ENCODE results near the gene HAP1. TPM values are rescaled to one million over a fixed set of nuclear protein-coding genes. Genes with fewer than 3 reads are reported as not detected.
A peak's percentile ranks its signal among the peaks of the same experiment; 100 is the strongest.

The HAP1 gene
- total RNA-seq (2021; fragmentation: NEBNext Ultra II Directional; extraction: Animal tissue kit (Norgen Biotek cat#: 25700)) (3.6 and 3.8 TPM in 2 replicates), polyA plus RNA-seq (2011; rRNA removed) (2.3 and 3.4 TPM in 2 replicates), polyA minus RNA-seq (2011; rRNA and poly(A)+ RNA removed) (0.80 and 1.3 TPM in 2 replicates)
- 2.9 TPM for polyA plus RNA-seq (2011; cell fraction: cytosol; rRNA removed)
- 10.6 TPM for polyA plus RNA-seq (2011; cell fraction: nucleus; rRNA removed)
- polyA plus RNA-seq (2012, experiment 1 of 2) = 2.4 to 3.6 TPM (median 2.8 TPM) in 4 replicates
- 1.9 TPM for polyA plus RNA-seq (2012, experiment 2 of 2)
- polyA plus RNA-seq (2013, experiment 1 of 2) = 1.8 TPM
- 1.5 TPM for polyA plus RNA-seq (2013, experiment 2 of 2)
- polyA minus RNA-seq (2011; cell fraction: cytosol; rRNA and poly(A)+ RNA removed) = 0.66 TPM
- 2.6 TPM for polyA minus RNA-seq (2011; cell fraction: nucleus; rRNA and poly(A)+ RNA removed)
- long read RNA-seq, experiment 1, partial matches to known transcripts = 0 of 5 reads
- long read RNA-seq, experiment 1, other reads (novel, unspliced or antisense) = 5 of 5 reads
- long read RNA-seq, experiment 2, partial matches to known transcripts = 0 of 1 reads
- long read RNA-seq, experiment 2, other reads (novel, unspliced or antisense) = 1 of 1 reads

- FAIRE-seq (no peak), DNase-seq (ENCODE audit: low read depth in 1 of 2, low spot score in 2 of 2) (peak; percentile 33 to 93)
- peak within 1 kb of the TSS; percentile 89 to 90 for H3K4me2 ChIP-seq (ENCODE audit: insufficient read depth in 1 of 2, low read depth in 2 of 2, low read length in 2 of 2)
- CTCF ChIA-PET (ENCODE audit: partially characterized antibody) = interaction anchor here (1.1 to 2.7 kb wide), 3 partner anchors 10 to 131 kb away, joined by 3 to 10 read pairs (median 4); partner anchors contain the start of gene KLHL11
- H3K4ac ChIP-seq (replicated peaks; ENCODE audit: insufficient read length, low read depth, low read length) = peak within 1 kb of the TSS; percentile 90
- H3K4me1 ChIP-seq (replicated peaks in 1 of 4; ENCODE audit: control insufficient read depth in 3 of 4, insufficient read depth in 4 of 4, low read length in 3 of 4) = peaks cover 0 to 11% (median 7%) of the 10 kb centered on the region in 4 experiments; a peak in 6 of 7 replicates
- POLR2A ChIA-PET (ENCODE audit: partially characterized antibody) = interaction anchor here (0.6 to 18.3 kb wide), 41 partner anchors 9 to 286 kb away, joined by 3 to 215 read pairs (median 5); partner anchors contain the start of genes ACLY, EIF1, FKBP10 and JUP
- peak within 1 kb of the TSS; percentile 92; the same call in 1 of the 2 replicates for H2BK20ac ChIP-seq (ENCODE audit: low read length)
- H4K5ac ChIP-seq (ENCODE audit: insufficient read length, low read depth, low read length) = peak within 1 kb of the TSS; percentile 93
- no peaks in the 10 kb centered on the region for H3K36me3 ChIP-seq (ENCODE audit: control insufficient read depth in 2 of 4, insufficient read depth in 4 of 4, low read length in 3 of 4)
- H2BK12ac ChIP-seq (ENCODE audit: low read depth, low read length) = peak within 1 kb of the TSS; percentile 95
- H3K4me3 ChIP-seq (ENCODE audit: extremely low read depth in 1 of 4, insufficient read depth in 2 of 4, low read depth in 3 of 4, low read length in 4 of 4) = peak within 1 kb of the TSS; percentile 47 to 66 (median 58)
- no peak within 1 kb of the TSS for H3K14ac ChIP-seq (ENCODE audit: insufficient read length)
- peak within 1 kb of the TSS; percentile 99 for H4K8ac ChIP-seq (ENCODE audit: extremely low read depth, insufficient read depth, low read length)
- peak within 1 kb of the TSS; percentile 96 for H3K56ac ChIP-seq (replicated peaks; ENCODE audit: insufficient read length, low read depth, low read length)
- no peak within 1 kb of the TSS for H3K23ac ChIP-seq (ENCODE audit: insufficient read length)
- peak within 1 kb of the TSS; percentile 93 for H2BK120ac ChIP-seq (replicated peaks; ENCODE audit: low read depth, low read length)
- H3K18ac ChIP-seq (ENCODE audit: extremely low read depth, low read length) = peak within 1 kb of the TSS; percentile 91
- peaks cover 5% of the 10 kb centered on the region in 2 experiments for H4K20me1 ChIP-seq (replicated peaks in 1 of 2; ENCODE audit: control insufficient read depth in 1 of 2, insufficient read depth in 2 of 2, low read length in 2 of 2)
- no peaks in the 10 kb centered on the region for H3K79me1 ChIP-seq (ENCODE audit: low read depth, low read length)
- H3K27me3 ChIP-seq (replicated peaks in 1 of 4; ENCODE audit: control insufficient read depth in 3 of 4, extremely low read depth in 1 of 4, insufficient read depth in 3 of 4, low read length in 3 of 4) = peaks cover 19 to 68% (median 53%) of the 10 kb centered on the region in 4 experiments
- H3K79me2 ChIP-seq (ENCODE audit: control insufficient read depth in 1 of 2, insufficient read depth in 2 of 2, low read length in 2 of 2) = no peaks in the 10 kb centered on the region
- peak within 1 kb of the TSS; percentile 39 to 95 (median 86) for H3K9ac ChIP-seq (replicated peaks in 1 of 4; ENCODE audit: extremely low read depth in 1 of 4, low read depth in 3 of 4, low read length in 3 of 4)
- peaks cover 13% of the 10 kb centered on the region for H3K23me2 ChIP-seq (ENCODE audit: low read depth, low read length)
- H2BK5ac ChIP-seq (ENCODE audit: low read depth, low read length) = peak within 1 kb of the TSS; percentile 72; the same call in 1 of the 2 replicates
- peak within 1 kb of the TSS; percentile 98 for H4K91ac ChIP-seq (replicated peaks; ENCODE audit: insufficient read length, low read length)
- peak within 1 kb of the TSS; percentile 46; the same call in 1 of the 2 replicates for H3K27ac ChIP-seq (ENCODE audit: low read depth, low read length)
- H2BK15ac ChIP-seq (ENCODE audit: low read length) = peak within 1 kb of the TSS; percentile 92; the same call in 1 of the 2 replicates
- H2AFZ ChIP-seq (ENCODE audit: low read length) = peak within 1 kb of the TSS; percentile 97
- H2AK5ac ChIP-seq (ENCODE audit: low read depth, low read length) = no peak within 1 kb of the TSS
- 1% methylated on average over 69 of the region's 77 CpGs; no CpG with 5 or more reads in 1 of the 2 experiments for WGBS, 2 experiments (ENCODE audit: extremely low coverage in 1 of 2, insufficient coverage in 1 of 2, insufficient read length in 1 of 2, insufficient replicate concordance in 2 of 2, low coverage in 1 of 2, low lambda C conversion rate in 2 of 2, missing lambda C conversion rate in 1 of 2)
- H3K9me3 ChIP-seq (ENCODE audit: insufficient read depth in 2 of 2, low read depth in 1 of 2, low read length in 1 of 2) = no peaks in the 10 kb centered on the region
- peak; percentile 98 for TF ChIP-seq TBP (IDR thresholded peaks at IDR 0.05; ENCODE audit: low read depth, low read length)
- peak; percentile 94 for TF ChIP-seq CHD1 (IDR thresholded peaks at IDR 0.05; ENCODE audit: low read depth, low read length)
- TF ChIP-seq KDM5A (IDR thresholded peaks at IDR 0.05; ENCODE audit: low read length) = no peak
- TF ChIP-seq JUND (IDR thresholded peaks at IDR 0.05; ENCODE audit: low read length) = peak; percentile 96
- peak; percentile 72 for TF ChIP-seq EZH2 (IDR thresholded peaks at IDR 0.05; ENCODE audit: low read depth, low read length, severe bottlenecking)
- TF ChIP-seq KDM4A (IDR thresholded peaks at IDR 0.05; ENCODE audit: low read depth, low read length, severe bottlenecking) = peak; percentile 69
- peak in 1 of 2 experiments; percentile 99; a peak in 2 of 3 replicates for TF ChIP-seq EP300 (IDR thresholded peaks at IDR 0.05; ENCODE audit: borderline replicate concordance in 1 of 2, low read depth in 2 of 2, low read length in 2 of 2)
- no peak for TF ChIP-seq SP2 (IDR thresholded peaks at IDR 0.05; ENCODE audit: low read length)
Measured at GRCh38 chr17:41734139-41734948, at the start of gene HAP1. HAP1 (minus strand) TSS chr17:41734643; CDS start chr17:41734634, 9 bp downstream.

Measured in H1 (cell line).